SK-N-SH (cell line): Measurements from ENCODE around the gene L1TD1. TPM values are rescaled to one million over a fixed set of nuclear protein-coding genes. Genes with fewer than 3 reads are reported as not detected.

ENCODE experiments used
- CTCF ChIA-PET: fragments of 300-600, 350-600 bp; formaldehyde crosslinking; extraction: SDS; loops from one replicate; lab custom pipeline; 2021; lab: Yijun Ruan, JAX
- POLR2A ChIA-PET: fragments of 350-600 bp; sonication (Branson Sonifier 250); formaldehyde crosslinking; extraction: SDS; loops from one replicate; lab custom pipeline; 2020; ENCODE audit warnings: antibody characterized with exemption, inconsistent platforms; lab: Yijun Ruan, JAX
- DNase-seq: peaks from one replicate; pipeline ENCODE4 v3.0.0; 2012
- H2AFZ ChIP-seq: fragments of 200-600 bp; sonication (generic); 2 replicates; pipeline ENCODE4 v1.8.1; 2016; ENCODE audit warnings: antibody characterized with exemption, mild to moderate bottlenecking, low read depth
- H3F3A ChIP-seq: fragments of 200-600 bp; sonication (generic); replicated peaks from 2 replicates; pipeline ENCODE3; 2016; ENCODE audit warnings: antibody characterized with exemption, mild to moderate bottlenecking; ENCODE audit not compliant: insufficient read depth
- H3K27ac ChIP-seq, 2 experiments: fragments of 200-500 bp in 1 of 2; fragments of 200-600 bp in 1 of 2; sonication (Bioruptor generic) in 1 of 2; sonication (generic), shearing (Covaris generic) in 1 of 2; 2 replicates each; pipeline versions ENCODE4 v1.5.1 to v1.6.1; 2014 to 2016; ENCODE audit warnings: low read depth in 2 of 2, inconsistent platforms in 1 of 2, low read length in 1 of 2, mild to moderate bottlenecking in 1 of 2, mixed read lengths in 1 of 2
- H3K27me3 ChIP-seq: fragments of 200-600 bp; sonication (generic), shearing (Covaris generic); 2 replicates; pipeline ENCODE4 v1.6.1; 2016; ENCODE audit warnings: mixed run types; ENCODE audit not compliant: insufficient read depth
- H3K36me3 ChIP-seq, 2 experiments: fragments of 200-500 bp in 1 of 2; fragments of 200-600 bp in 1 of 2; sonication (Bioruptor generic) in 1 of 2; sonication (generic) in 1 of 2; replicated peaks in 1 of 2; 2 replicates each; pipeline versions ENCODE3 to v1.5.1; 2014 to 2016; ENCODE audit warnings: low read length in 1 of 2, mild to moderate bottlenecking in 1 of 2; ENCODE audit not compliant: insufficient read depth in 2 of 2, control insufficient read depth in 1 of 2
- H3K4me1 ChIP-seq, 2 experiments: fragments of 200-500 bp in 1 of 2; fragments of 200-600 bp in 1 of 2; sonication (Bioruptor generic) in 1 of 2; sonication (generic), shearing (Covaris generic) in 1 of 2; 2 replicates each; pipeline versions ENCODE4 v1.5.1 to v1.6.1; 2014 to 2016; ENCODE audit warnings: low read depth in 1 of 2, low read length in 1 of 2, mixed run types in 1 of 2; ENCODE audit not compliant: insufficient read depth in 2 of 2, control insufficient read depth in 1 of 2
- H3K4me2 ChIP-seq: fragments of 200-600 bp; sonication (generic), shearing (Covaris generic); 2 replicates; pipeline ENCODE4 v1.6.1; 2017; ENCODE audit warnings: mixed run types
- H3K4me3 ChIP-seq, 2 experiments: fragments of 200-500 bp in 1 of 2; fragments of 200-600 bp in 1 of 2; sonication (Bioruptor generic) in 1 of 2; sonication (generic), shearing (Covaris generic) in 1 of 2; 2 replicates each; pipeline versions ENCODE4 v1.5.1 to v1.8.1; 2014 to 2016; ENCODE audit warnings: low read depth in 2 of 2, inconsistent platforms in 1 of 2, low read length in 1 of 2, mild to moderate bottlenecking in 1 of 2, mixed read lengths in 1 of 2, moderate library complexity in 1 of 2
- H3K79me2 ChIP-seq: fragments of 200-600 bp; sonication (generic); 2 replicates; pipeline ENCODE4 v1.8.1; 2017; ENCODE audit warnings: mild to moderate bottlenecking; ENCODE audit not compliant: insufficient read depth
- H3K9ac ChIP-seq: fragments of 200-600 bp; sonication (generic); 2 replicates; pipeline ENCODE4 v1.6.1; 2017; ENCODE audit warnings: mixed run types
- H3K9me2 ChIP-seq: fragments of 200-600 bp; sonication (generic); 2 replicates; pipeline ENCODE4 v1.6.1; 2017; ENCODE audit warnings: mixed run types
- H3K9me3 ChIP-seq: fragments of 200-600 bp; sonication (generic); 2 replicates; pipeline ENCODE4 v1.6.1; 2017; ENCODE audit warnings: mixed run types, mild to moderate bottlenecking, moderate library complexity
- H4K20me1 ChIP-seq: fragments of 200-600 bp; sonication (generic); 2 replicates; pipeline ENCODE4 v1.6.1; 2017; ENCODE audit warnings: mild to moderate bottlenecking, mixed run types; ENCODE audit not compliant: insufficient read depth
- ELF1 ChIP-seq: IDR thresholded peaks from 2 replicates; pipeline ENCODE4 v1.4.0; 2012
- EP300 ChIP-seq, 2 experiments: IDR thresholded peaks; 2 replicates each; pipeline versions ENCODE4 v1.4.0 to v1.6.1; 2012; ENCODE audit warnings: borderline replicate concordance in 1 of 2, low read depth in 1 of 2, low read length in 1 of 2
- FOSL2 ChIP-seq: IDR thresholded peaks from 2 replicates; pipeline ENCODE4 v1.4.0; 2012; ENCODE audit warnings: low read depth, mild to moderate bottlenecking, moderate library complexity, borderline replicate concordance
- FOXJ3 ChIP-seq: sonication (generic); formaldehyde crosslinking; IDR thresholded peaks from 2 replicates; pipeline ENCODE4 v1.5.1; 2020; ENCODE audit warnings: mild to moderate bottlenecking, missing genetic modification reagents
- FOXM1 ChIP-seq: IDR thresholded peaks from 2 replicates; pipeline ENCODE4 v1.4.0; 2012; ENCODE audit warnings: low read depth, mild to moderate bottlenecking
- GABPA ChIP-seq: IDR thresholded peaks from 2 replicates; pipeline ENCODE4 v1.4.0; 2012; ENCODE audit warnings: low read depth, mild to moderate bottlenecking
- MEF2A ChIP-seq: IDR thresholded peaks from 2 replicates; pipeline ENCODE4 v1.4.0; 2012; ENCODE audit warnings: low read depth, borderline replicate concordance
- MXI1 ChIP-seq: IDR thresholded peaks from 2 replicates; pipeline ENCODE4 v1.6.1; 2012; ENCODE audit warnings: mild to moderate bottlenecking, low read depth, low read length, improper control_type of control experiment
- RAD21 ChIP-seq: IDR thresholded peaks from 2 replicates; pipeline ENCODE4 v1.6.1; 2012; ENCODE audit warnings: mild to moderate bottlenecking, low read length
- RCOR1 ChIP-seq: fragments of 150-350 bp; IDR thresholded peaks from 2 replicates; pipeline ENCODE4 v1.6.1; 2017; ENCODE audit warnings: antibody characterized with exemption, low read length
- RFX5 ChIP-seq: IDR thresholded peaks from 2 replicates; pipeline ENCODE4 v1.6.1; 2012; ENCODE audit warnings: mild to moderate bottlenecking, improper control_type of control experiment, low read length
- TCF12 ChIP-seq: IDR thresholded peaks from 2 replicates; pipeline ENCODE4 v1.4.0; 2012
- TEAD4 ChIP-seq: IDR thresholded peaks from 2 replicates; pipeline ENCODE4 v1.4.0; 2012; ENCODE audit warnings: mild to moderate bottlenecking, borderline replicate concordance; ENCODE audit not compliant: insufficient read depth
- YY1 ChIP-seq: IDR thresholded peaks from 2 replicates; pipeline ENCODE4 v1.4.0; 2012; ENCODE audit warnings: low read depth, mild to moderate bottlenecking
- WGBS: methylation state at CpG from one replicate; pipeline ENCODE4 v1.1.6; 2017; ENCODE audit warnings: low lambda C conversion rate; 5-methylcytosine and 5-hydroxymethylcytosine counted together
- polyA plus RNA-seq, 3 experiments: library from polyadenylated mRNA; depleted of rRNA; stranded (reverse); fragments of >200 nt; gene quantifications; 2 replicates each; pipeline ENCODE4 v1.2.3, GENCODE V29; 2012
- TF ChIP-seq, protein P1 (sequence below): IDR thresholded peaks from 2 replicates; pipeline ENCODE4; 2012
- TF ChIP-seq, protein P2 (sequence below): fragments of 150-350 bp; IDR thresholded peaks from 2 replicates; pipeline ENCODE4 v1.6.1; 2017; ENCODE audit warnings: antibody characterized with exemption, low read length, low read depth, borderline replicate concordance
- TF ChIP-seq, protein P3 (sequence below): IDR thresholded peaks from 2 replicates; pipeline ENCODE4 v1.4.0; 2012; ENCODE audit warnings: low read depth, borderline replicate concordance
- TF ChIP-seq, protein P4 (sequence below): fragments of 200-600 bp; sonication (generic); IDR thresholded peaks from 2 replicates; pipeline ENCODE4 v1.6.1; 2017; ENCODE audit warnings: antibody characterized with exemption, mild to moderate bottlenecking, moderate library complexity

Gene L1TD1
- polyA plus RNA-seq, 1 of the 3 experiments (the other 2 are of a cell fraction), result not detected

DNA sequence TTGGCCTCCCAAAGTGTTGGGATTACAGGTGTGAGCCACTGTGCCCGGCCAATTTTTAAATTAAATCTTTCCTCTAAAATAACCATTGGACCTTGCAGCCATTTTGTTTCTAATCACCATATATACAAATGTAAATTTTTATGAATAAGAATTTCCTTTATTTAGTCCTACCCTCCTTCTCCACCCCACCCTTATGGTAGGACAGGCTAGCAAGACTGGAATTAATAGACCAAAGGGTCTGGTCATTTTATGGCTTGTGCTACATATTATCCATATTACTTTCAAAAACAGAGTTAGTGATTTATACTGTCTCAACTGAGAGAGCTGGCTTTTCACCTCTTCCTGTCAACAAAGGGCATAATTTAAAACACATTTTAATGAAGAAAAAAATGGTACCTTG, 26.5 kb downstream of the L1TD1 start:
- H3K79me2 ChIP-seq, result no peaks in the 10 kb centered on the region
- H3K9ac ChIP-seq, result no peak overlapping the region
- H3F3A ChIP-seq, result no peaks in the 10 kb centered on the region
- H3K4me2 ChIP-seq, result no peak overlapping the region
- no peaks in the 10 kb centered on the region for H4K20me1 ChIP-seq
- ChIA-PET POLR2A (no interaction called here), CTCF (interaction anchor here (0.6 kb wide), 1 partner anchor 11 kb away, joined by 3 read pairs; no protein-coding TSS in a partner anchor)
- no peak for DNase-seq
- no peak overlapping the region for H2AFZ ChIP-seq
- H3K27ac ChIP-seq, result no peak overlapping the region
- no peaks in the 10 kb centered on the region for H3K9me2 ChIP-seq
- H3K9me3 ChIP-seq, result no peaks in the 10 kb centered on the region
- no peaks in the 10 kb centered on the region for H3K4me1 ChIP-seq
- H3K36me3 ChIP-seq, result no peaks in the 10 kb centered on the region
- 72% methylated on average over 1 of the region's 1 CpG for WGBS
- H3K4me3 ChIP-seq, result no peak overlapping the region
- TF ChIP-seq FOXJ3 (CRISPR knock-in tag), result no peak
- TF ChIP-seq MEF2A, result no peak
- no peaks in the 10 kb centered on the region for H3K27me3 ChIP-seq

DNA sequence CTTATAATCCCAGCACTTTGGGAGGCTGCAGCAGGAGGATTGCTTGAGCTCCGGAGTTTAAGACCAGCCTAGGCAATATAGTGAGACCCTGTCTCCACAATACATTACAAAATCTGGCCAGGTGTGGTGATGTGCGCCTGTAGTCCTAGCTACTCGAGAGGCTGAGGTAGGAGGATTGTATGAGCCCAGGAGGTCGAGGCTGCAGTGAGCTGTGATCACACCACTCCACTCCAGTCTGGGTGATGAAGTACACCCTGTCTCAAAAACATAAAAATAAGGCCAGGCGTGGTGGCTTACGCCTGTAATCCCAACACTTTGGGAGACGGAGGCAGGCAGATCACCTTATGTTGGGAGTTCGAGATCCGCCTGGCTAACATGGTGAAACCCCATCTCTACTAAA, 27.7 kb downstream of the L1TD1 start:
- H3K27ac ChIP-seq, result no peak overlapping the region
- H3K4me2 ChIP-seq, result no peak overlapping the region
- no peaks in the 10 kb centered on the region for H3F3A ChIP-seq
- 75% methylated on average over 7 of the region's 9 CpGs for WGBS
- no peaks in the 10 kb centered on the region for H3K79me2 ChIP-seq
- no peaks in the 10 kb centered on the region for H3K36me3 ChIP-seq
- H3K4me1 ChIP-seq, result no peaks in the 10 kb centered on the region
- H4K20me1 ChIP-seq, result no peaks in the 10 kb centered on the region
- H3K27me3 ChIP-seq, result no peaks in the 10 kb centered on the region
- ChIA-PET CTCF (interaction anchor here (0.9 kb wide), 1 partner anchor 62 kb away, joined by 3 read pairs; no protein-coding TSS in a partner anchor), POLR2A (no interaction called here)
- H2AFZ ChIP-seq, result no peak overlapping the region
- H3K9me2 ChIP-seq, result no peaks in the 10 kb centered on the region
- no peak for DNase-seq
- no peak overlapping the region for H3K9ac ChIP-seq
- no peaks in the 10 kb centered on the region for H3K9me3 ChIP-seq
- no peak overlapping the region for H3K4me3 ChIP-seq
- TF ChIP-seq TCF12, result no peak
- TF ChIP-seq, protein P1, sequence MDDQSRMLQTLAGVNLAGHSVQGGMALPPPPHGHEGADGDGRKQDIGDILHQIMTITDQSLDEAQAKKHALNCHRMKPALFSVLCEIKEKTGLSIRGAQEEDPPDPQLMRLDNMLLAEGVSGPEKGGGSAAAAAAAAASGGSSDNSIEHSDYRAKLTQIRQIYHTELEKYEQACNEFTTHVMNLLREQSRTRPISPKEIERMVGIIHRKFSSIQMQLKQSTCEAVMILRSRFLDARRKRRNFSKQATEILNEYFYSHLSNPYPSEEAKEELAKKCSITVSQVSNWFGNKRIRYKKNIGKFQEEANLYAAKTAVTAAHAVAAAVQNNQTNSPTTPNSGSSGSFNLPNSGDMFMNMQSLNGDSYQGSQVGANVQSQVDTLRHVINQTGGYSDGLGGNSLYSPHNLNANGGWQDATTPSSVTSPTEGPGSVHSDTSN, result no peak
- no peak for TF ChIP-seq TEAD4
- TF ChIP-seq ELF1, result no peak
- no peak for TF ChIP-seq FOXM1
- TF ChIP-seq FOSL2, result no peak
- TF ChIP-seq RCOR1, result no peak
- TF ChIP-seq, protein P2, sequence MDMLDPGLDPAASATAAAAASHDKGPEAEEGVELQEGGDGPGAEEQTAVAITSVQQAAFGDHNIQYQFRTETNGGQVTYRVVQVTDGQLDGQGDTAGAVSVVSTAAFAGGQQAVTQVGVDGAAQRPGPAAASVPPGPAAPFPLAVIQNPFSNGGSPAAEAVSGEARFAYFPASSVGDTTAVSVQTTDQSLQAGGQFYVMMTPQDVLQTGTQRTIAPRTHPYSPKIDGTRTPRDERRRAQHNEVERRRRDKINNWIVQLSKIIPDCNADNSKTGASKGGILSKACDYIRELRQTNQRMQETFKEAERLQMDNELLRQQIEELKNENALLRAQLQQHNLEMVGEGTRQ, result no peak
- TF ChIP-seq, protein P3, sequence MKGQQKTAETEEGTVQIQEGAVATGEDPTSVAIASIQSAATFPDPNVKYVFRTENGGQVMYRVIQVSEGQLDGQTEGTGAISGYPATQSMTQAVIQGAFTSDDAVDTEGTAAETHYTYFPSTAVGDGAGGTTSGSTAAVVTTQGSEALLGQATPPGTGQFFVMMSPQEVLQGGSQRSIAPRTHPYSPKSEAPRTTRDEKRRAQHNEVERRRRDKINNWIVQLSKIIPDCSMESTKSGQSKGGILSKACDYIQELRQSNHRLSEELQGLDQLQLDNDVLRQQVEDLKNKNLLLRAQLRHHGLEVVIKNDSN, result no peak
- no peak for TF ChIP-seq EP300 (IDR thresholded peaks at IDR 0.05; ENCODE audit: borderline replicate concordance in 1 of 2, low read depth in 1 of 2, low read length in 1 of 2)
- no peak for TF ChIP-seq MEF2A
- TF ChIP-seq RFX5, result no peak
- TF ChIP-seq GABPA, result no peak
- no peak for TF ChIP-seq YY1
- TF ChIP-seq MXI1, result no peak
- TF ChIP-seq, protein P4, sequence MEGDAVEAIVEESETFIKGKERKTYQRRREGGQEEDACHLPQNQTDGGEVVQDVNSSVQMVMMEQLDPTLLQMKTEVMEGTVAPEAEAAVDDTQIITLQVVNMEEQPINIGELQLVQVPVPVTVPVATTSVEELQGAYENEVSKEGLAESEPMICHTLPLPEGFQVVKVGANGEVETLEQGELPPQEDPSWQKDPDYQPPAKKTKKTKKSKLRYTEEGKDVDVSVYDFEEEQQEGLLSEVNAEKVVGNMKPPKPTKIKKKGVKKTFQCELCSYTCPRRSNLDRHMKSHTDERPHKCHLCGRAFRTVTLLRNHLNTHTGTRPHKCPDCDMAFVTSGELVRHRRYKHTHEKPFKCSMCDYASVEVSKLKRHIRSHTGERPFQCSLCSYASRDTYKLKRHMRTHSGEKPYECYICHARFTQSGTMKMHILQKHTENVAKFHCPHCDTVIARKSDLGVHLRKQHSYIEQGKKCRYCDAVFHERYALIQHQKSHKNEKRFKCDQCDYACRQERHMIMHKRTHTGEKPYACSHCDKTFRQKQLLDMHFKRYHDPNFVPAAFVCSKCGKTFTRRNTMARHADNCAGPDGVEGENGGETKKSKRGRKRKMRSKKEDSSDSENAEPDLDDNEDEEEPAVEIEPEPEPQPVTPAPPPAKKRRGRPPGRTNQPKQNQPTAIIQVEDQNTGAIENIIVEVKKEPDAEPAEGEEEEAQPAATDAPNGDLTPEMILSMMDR, result no peak
- TF ChIP-seq RAD21, result no peak
